ENCODE results near the gene CEP83. TPM values are rescaled to one million over a fixed set of nuclear protein-coding genes. Genes with fewer than 3 reads are reported as not detected.

The CEP83 gene
- polyA plus RNA-seq, 1 donor (not counting 4 experiments of a cell fraction or from before 2014, with no cell fraction given): 9.5 TPM

DNA sequence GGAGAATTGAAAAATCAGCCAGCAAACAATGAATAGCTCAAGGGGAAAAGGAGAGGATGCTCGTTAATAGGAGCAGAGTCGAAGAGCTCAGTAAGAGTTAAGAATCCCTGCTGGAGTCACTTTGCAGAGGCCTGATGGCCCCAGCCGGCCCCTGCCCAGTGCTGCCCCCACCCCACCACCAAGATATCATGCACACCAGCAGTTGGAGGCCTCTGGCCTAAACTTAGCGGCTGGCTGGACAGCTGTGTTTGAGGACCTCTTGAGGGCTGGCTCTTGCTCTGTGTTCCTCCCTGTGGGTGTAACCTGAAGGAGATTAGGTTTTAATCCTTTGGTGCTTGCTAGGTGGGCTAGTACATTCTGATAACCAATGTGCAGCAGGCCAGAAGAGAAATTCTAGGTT lies 169.3 kb downstream of the CEP83 start:
- FAIRE-seq (no peak), DNase-seq (ENCODE audit: low read depth, low spot score) (no peak)
- dilution Hi-C loops (cut with MboI; ENCODE audit: extremely low pct_ligation_motif_present, low sequenced_read_pairs): no loop called here
- Histone ChIP-seq H3K27ac (ENCODE audit: control insufficient read depth, insufficient read depth, low read length) (no peak overlapping the region), H3K4me1 (ENCODE audit: control insufficient read depth, extremely low read depth, insufficient read depth, low read length) (peaks cover 4% of the 10 kb centered on the region), H3K36me3 (ENCODE audit: control insufficient read depth in 2 of 2, extremely low read depth in 1 of 2, insufficient read depth in 2 of 2, low read length in 2 of 2) (no peaks in the 10 kb centered on the region), H3K79me2 (ENCODE audit: control insufficient read depth, insufficient read depth, low read length) (no peaks in the 10 kb centered on the region), H3K27me3 (ENCODE audit: control insufficient read depth, extremely low read depth, insufficient read depth, low read length) (no peaks in the 10 kb centered on the region), H3K9ac (ENCODE audit: control insufficient read depth, extremely low read depth, insufficient read depth, low read length) (no peak overlapping the region), H3K9me1 (ENCODE audit: control insufficient read depth, extremely low read depth, insufficient read depth, low read length) (no peaks in the 10 kb centered on the region), H3K4me3 (ENCODE audit: control insufficient read depth in 2 of 3, extremely low read depth in 1 of 3, insufficient read depth in 2 of 3, low read depth in 1 of 3, low read length in 3 of 3) (no peak overlapping the region), H3K4me2 (ENCODE audit: control insufficient read depth, extremely low read depth, insufficient read depth, low read depth, low read length) (no peak overlapping the region), H3K9me3 (ENCODE audit: control insufficient read depth, low read depth, low read length) (no peaks in the 10 kb centered on the region), H4K20me1 (ENCODE audit: control insufficient read depth, extremely low read depth, insufficient read depth, low read length) (no peaks in the 10 kb centered on the region), H2AFZ (ENCODE audit: control insufficient read depth, low read length) (no peak overlapping the region)
- TF ChIP-seq CTCF (optimal IDR thresholded peaks at IDR 0.05 in 1 of 3, IDR thresholded peaks at IDR 0.05 in 1 of 3, conservative IDR thresholded peaks at IDR 0.05 in 1 of 3; ENCODE audit: extremely low read depth in 1 of 3, insufficient read depth in 2 of 3, low read length in 3 of 3): no peak
- TF ChIP-seq EZH2 (IDR thresholded peaks at IDR 0.05; ENCODE audit: low read length): no peak

- H3K36me3 ChIP-seq (ENCODE audit: control insufficient read depth in 2 of 2, extremely low read depth in 1 of 2, insufficient read depth in 2 of 2, low read length in 2 of 2): no peaks in the 10 kb centered on the region
- FAIRE-seq (peak; percentile 58), DNase-seq (ENCODE audit: low read depth, low spot score) (no peak)
- H3K9ac ChIP-seq (ENCODE audit: control insufficient read depth, extremely low read depth, insufficient read depth, low read length): no peak overlapping the region
- H3K27ac ChIP-seq (ENCODE audit: control insufficient read depth, insufficient read depth, low read length): no peak overlapping the region
- no peaks in the 10 kb centered on the region for H3K9me1 ChIP-seq (ENCODE audit: control insufficient read depth, extremely low read depth, insufficient read depth, low read length)
- no peaks in the 10 kb centered on the region for H3K9me3 ChIP-seq (ENCODE audit: control insufficient read depth, low read depth, low read length)
- no peaks in the 10 kb centered on the region for H3K79me2 ChIP-seq (ENCODE audit: control insufficient read depth, insufficient read depth, low read length)
- H3K4me3 ChIP-seq (ENCODE audit: control insufficient read depth in 2 of 3, extremely low read depth in 1 of 3, insufficient read depth in 2 of 3, low read depth in 1 of 3, low read length in 3 of 3): no peak overlapping the region
- no peak overlapping the region for H2AFZ ChIP-seq (ENCODE audit: control insufficient read depth, low read length)
- H4K20me1 ChIP-seq (ENCODE audit: control insufficient read depth, extremely low read depth, insufficient read depth, low read length): no peaks in the 10 kb centered on the region
- TF ChIP-seq CTCF (optimal IDR thresholded peaks at IDR 0.05 in 1 of 3, IDR thresholded peaks at IDR 0.05 in 1 of 3, conservative IDR thresholded peaks at IDR 0.05 in 1 of 3; ENCODE audit: extremely low read depth in 1 of 3, insufficient read depth in 2 of 3, low read length in 3 of 3): no peak
- no peak for TF ChIP-seq EZH2 (IDR thresholded peaks at IDR 0.05; ENCODE audit: low read length)
- H3K27me3 ChIP-seq (ENCODE audit: control insufficient read depth, extremely low read depth, insufficient read depth, low read length): no peaks in the 10 kb centered on the region
- H3K4me2 ChIP-seq (ENCODE audit: control insufficient read depth, extremely low read depth, insufficient read depth, low read depth, low read length): peak overlapping the region; percentile 8
- H3K4me1 ChIP-seq (ENCODE audit: control insufficient read depth, extremely low read depth, insufficient read depth, low read length): peaks cover 4% of the 10 kb centered on the region
- dilution Hi-C loops (cut with MboI; ENCODE audit: extremely low pct_ligation_motif_present, low sequenced_read_pairs): no loop called here
These were observed 170.0 kb downstream of the CEP83 start for GRCh38 chr12:94289461-94290312.
